Osteoblast (primary cell): ENCODE results near the gene TDRD7. TPM values are rescaled to one million over a fixed set of nuclear protein-coding genes. Genes with fewer than 3 reads are reported as not detected.

ENCODE experiments used
- DNase-seq: peaks from one replicate; pipeline ENCODE4 v3.0.0; 2011; ENCODE audit warnings: low spot score, mixed read lengths; ENCODE audit not compliant: insufficient read length; ENCODE audit errors: missing footprints
- H2AFZ ChIP-seq: 2 replicates; pipeline ENCODE4 v1.6.0; 2011; ENCODE audit warnings: mild to moderate bottlenecking, low read length
- H3K27ac ChIP-seq: 2 replicates; pipeline ENCODE4 v1.5.1; 2011; ENCODE audit warnings: mild to moderate bottlenecking, low read depth, low read length, moderate library complexity
- H3K27me3 ChIP-seq: 2 replicates; pipeline ENCODE4 v1.6.0; 2012; ENCODE audit warnings: mild to moderate bottlenecking, control low read depth, inconsistent platforms, low read length, moderate library complexity; ENCODE audit not compliant: insufficient read depth
- H3K36me3 ChIP-seq: 2 replicates; pipeline ENCODE4 v1.5.1; 2011; ENCODE audit warnings: mild to moderate bottlenecking, low read length, control low read depth, moderate library complexity; ENCODE audit not compliant: insufficient read depth
- H3K4me1 ChIP-seq: 2 replicates; pipeline ENCODE4 v1.5.1; 2011; ENCODE audit warnings: mild to moderate bottlenecking, low read length, control low read depth, moderate library complexity; ENCODE audit not compliant: insufficient read depth
- H3K4me2 ChIP-seq: 2 replicates; pipeline ENCODE4 v1.6.0; 2011; ENCODE audit warnings: mild to moderate bottlenecking, low read length; ENCODE audit not compliant: insufficient read depth
- H3K4me3 ChIP-seq: fragments of 200-600 bp; sonication (generic); 3 replicates; pipeline ENCODE4 v1.5.1; 2012; ENCODE audit warnings: mild to moderate bottlenecking, low read length, inconsistent platforms; ENCODE audit not compliant: insufficient read depth
- H3K79me2 ChIP-seq: 2 replicates; pipeline ENCODE4 v1.6.0; 2012; ENCODE audit warnings: mild to moderate bottlenecking, low read length, control low read depth, inconsistent platforms; ENCODE audit not compliant: insufficient read depth
- H3K9me3 ChIP-seq: 2 replicates; pipeline ENCODE4 v1.5.1; 2011; ENCODE audit warnings: low read depth, low read length, control low read depth
- H4K20me1 ChIP-seq: 2 replicates; pipeline ENCODE4 v1.6.0; 2012; ENCODE audit warnings: mild to moderate bottlenecking, low read length, control low read depth; ENCODE audit not compliant: insufficient read depth
- CTCF ChIP-seq: IDR thresholded peaks from 2 replicates; pipeline ENCODE4 v1.5.1; 2011; ENCODE audit warnings: mild to moderate bottlenecking, low read depth, low read length, moderate library complexity; ENCODE audit errors: extremely low read depth
- total RNA-seq: library from RNA; depleted of rRNA; stranded (reverse); fragments of >200 nt; gene quantifications from 2 replicates; pipeline ENCODE4 v1.2.3, GENCODE V29; 2012

TDRD7 gene
- total RNA-seq, 1 donor: 8.0 TPM

- Histone ChIP-seq H2AFZ (no peak overlapping the region), H3K9me3 (no peaks in the 10 kb centered on the region), H4K20me1 (no peaks in the 10 kb centered on the region), H3K4me2 (no peak overlapping the region), H3K4me1 (peaks cover 5% of the 10 kb centered on the region), H3K79me2 (no peaks in the 10 kb centered on the region), H3K27me3 (peaks cover 10% of the 10 kb centered on the region), H3K36me3 (no peaks in the 10 kb centered on the region), H3K27ac (no peak overlapping the region), H3K4me3 (no peak overlapping the region)
- DNase-seq: no peak
- no peak for TF ChIP-seq CTCF
Observed at GRCh38 chr9:97516111-97516510, 104.2 kb downstream of the TDRD7 start.

GRCh38 chr9:97517331-97518089, 105.6 kb downstream of the TDRD7 start:
- peaks cover 10% of the 10 kb centered on the region for H3K27me3 ChIP-seq
- no peak overlapping the region for H3K4me2 ChIP-seq
- no peak overlapping the region for H3K27ac ChIP-seq
- H2AFZ ChIP-seq: no peak overlapping the region
- TF ChIP-seq CTCF: no peak
- no peaks in the 10 kb centered on the region for H3K9me3 ChIP-seq
- H3K4me1 ChIP-seq: peaks cover 5% of the 10 kb centered on the region
- no peaks in the 10 kb centered on the region for H3K36me3 ChIP-seq
- no peaks in the 10 kb centered on the region for H3K79me2 ChIP-seq
- no peaks in the 10 kb centered on the region for H4K20me1 ChIP-seq
- no peak overlapping the region for H3K4me3 ChIP-seq
- no peak for DNase-seq

- Histone ChIP-seq H4K20me1 (no peaks in the 10 kb centered on the region), H3K27me3 (peaks cover 10% of the 10 kb centered on the region), H3K36me3 (no peaks in the 10 kb centered on the region), H3K4me3 (no peak overlapping the region), H3K79me2 (no peaks in the 10 kb centered on the region), H3K4me2 (peak overlapping the region; percentile 75), H3K4me1 (peaks cover 5% of the 10 kb centered on the region), H2AFZ (no peak overlapping the region), H3K27ac (no peak overlapping the region), H3K9me3 (no peaks in the 10 kb centered on the region)
- no peak for DNase-seq
- TF ChIP-seq CTCF: no peak
Observed at GRCh38 chr9:97518166-97518908, 106.4 kb downstream of the TDRD7 start.

- DNase-seq: peak; percentile 92
- Histone ChIP-seq H3K27ac (no peak overlapping the region), H3K9me3 (no peaks in the 10 kb centered on the region), H3K4me1 (peaks cover 5% of the 10 kb centered on the region), H3K36me3 (no peaks in the 10 kb centered on the region), H3K27me3 (peaks cover 11% of the 10 kb centered on the region), H4K20me1 (no peaks in the 10 kb centered on the region), H3K79me2 (no peaks in the 10 kb centered on the region), H3K4me2 (peak overlapping the region; percentile 75), H3K4me3 (peak overlapping the region; percentile 49), H2AFZ (peak overlapping the region; percentile 74)
- no peak for TF ChIP-seq CTCF
Observed at GRCh38 chr9:97518909-97519307, 107.0 kb downstream of the TDRD7 start.
